ENCODE results near the gene HNF1A.

DNA sequence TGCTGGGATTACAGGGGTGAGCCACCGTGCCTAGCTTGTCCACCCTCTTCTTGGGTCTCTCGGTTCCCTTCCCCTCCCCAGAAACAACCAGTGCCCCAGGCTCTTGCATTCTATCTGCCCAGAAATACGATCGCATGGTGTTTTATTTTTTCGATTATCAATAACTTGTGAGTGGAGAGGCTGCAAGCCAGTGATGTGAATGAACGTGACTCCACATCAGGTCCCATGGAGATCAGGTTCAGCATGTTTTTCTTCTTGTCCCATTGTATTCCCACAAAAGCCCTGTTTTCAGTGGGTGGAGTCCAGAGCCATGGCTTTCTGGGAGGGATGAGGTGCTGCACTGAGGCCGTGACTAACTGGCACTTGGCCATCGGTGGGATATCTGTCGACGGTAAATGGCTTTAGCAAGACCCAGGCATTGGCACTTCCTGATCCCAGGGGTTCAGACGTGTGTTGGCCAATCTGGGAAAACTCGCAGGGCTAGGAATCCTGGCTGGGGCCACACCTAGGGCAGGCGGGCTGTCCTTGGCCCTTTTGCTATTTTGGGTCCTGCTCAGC, 12.7 kb upstream of the HNF1A start:
- TF ChIP-seq, protein P1, sequence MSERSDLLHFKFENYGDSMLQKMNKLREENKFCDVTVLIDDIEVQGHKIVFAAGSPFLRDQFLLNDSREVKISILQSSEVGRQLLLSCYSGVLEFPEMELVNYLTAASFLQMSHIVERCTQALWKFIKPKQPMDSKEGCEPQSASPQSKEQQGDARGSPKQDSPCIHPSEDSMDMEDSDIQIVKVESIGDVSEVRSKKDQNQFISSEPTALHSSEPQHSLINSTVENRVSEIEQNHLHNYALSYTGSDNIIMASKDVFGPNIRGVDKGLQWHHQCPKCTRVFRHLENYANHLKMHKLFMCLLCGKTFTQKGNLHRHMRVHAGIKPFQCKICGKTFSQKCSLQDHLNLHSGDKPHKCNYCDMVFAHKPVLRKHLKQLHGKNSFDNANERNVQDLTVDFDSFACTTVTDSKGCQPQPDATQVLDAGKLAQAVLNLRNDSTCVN (CRISPR knock-in tag; IDR thresholded peaks at IDR 0.05): no peak
- TF ChIP-seq TAF9B (IDR thresholded peaks at IDR 0.05; ENCODE audit: partially characterized antibody) (no peak), EZH2 (IDR thresholded peaks at IDR 0.05; ENCODE audit: borderline replicate concordance, low read depth, low read length) (no peak)
- TF ChIP-seq, protein P2, sequence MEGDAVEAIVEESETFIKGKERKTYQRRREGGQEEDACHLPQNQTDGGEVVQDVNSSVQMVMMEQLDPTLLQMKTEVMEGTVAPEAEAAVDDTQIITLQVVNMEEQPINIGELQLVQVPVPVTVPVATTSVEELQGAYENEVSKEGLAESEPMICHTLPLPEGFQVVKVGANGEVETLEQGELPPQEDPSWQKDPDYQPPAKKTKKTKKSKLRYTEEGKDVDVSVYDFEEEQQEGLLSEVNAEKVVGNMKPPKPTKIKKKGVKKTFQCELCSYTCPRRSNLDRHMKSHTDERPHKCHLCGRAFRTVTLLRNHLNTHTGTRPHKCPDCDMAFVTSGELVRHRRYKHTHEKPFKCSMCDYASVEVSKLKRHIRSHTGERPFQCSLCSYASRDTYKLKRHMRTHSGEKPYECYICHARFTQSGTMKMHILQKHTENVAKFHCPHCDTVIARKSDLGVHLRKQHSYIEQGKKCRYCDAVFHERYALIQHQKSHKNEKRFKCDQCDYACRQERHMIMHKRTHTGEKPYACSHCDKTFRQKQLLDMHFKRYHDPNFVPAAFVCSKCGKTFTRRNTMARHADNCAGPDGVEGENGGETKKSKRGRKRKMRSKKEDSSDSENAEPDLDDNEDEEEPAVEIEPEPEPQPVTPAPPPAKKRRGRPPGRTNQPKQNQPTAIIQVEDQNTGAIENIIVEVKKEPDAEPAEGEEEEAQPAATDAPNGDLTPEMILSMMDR (IDR thresholded peaks at IDR 0.05 in 2 of 3, conservative IDR thresholded peaks at IDR 0.05 in 1 of 3; ENCODE audit: insufficient read depth in 2 of 3, low read depth in 1 of 3, low read length in 3 of 3): no peak

Data from K562 (cell line).